Measurements from ENCODE around the gene GPC3. TPM values are rescaled to one million over a fixed set of nuclear protein-coding genes. Genes with fewer than 3 reads are reported as not detected.

Gene GPC3
- total RNA-seq, 2 experiments from 2014 or later = 0.43 to 0.49 TPM

DNA sequence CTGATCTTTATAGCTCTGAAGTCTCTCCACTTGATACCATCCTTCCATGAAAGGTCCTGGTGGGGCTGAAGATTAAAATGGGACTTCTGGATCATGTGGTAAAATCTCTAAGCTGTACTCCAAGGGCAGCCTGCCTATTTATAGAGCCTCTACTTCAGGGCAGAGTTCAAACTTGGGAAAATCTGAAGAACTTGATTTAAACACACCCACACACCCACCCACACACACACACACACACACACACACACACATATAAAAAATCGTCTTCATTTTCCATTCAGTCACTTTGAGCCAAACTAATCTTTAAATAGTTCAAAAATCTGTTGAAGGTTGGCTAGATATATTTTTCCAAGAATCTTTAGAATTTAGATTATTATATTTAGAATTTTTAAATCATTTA, 335.2 kb downstream of the GPC3 start:
- H3K4me3 Mint-ChIP-seq = no peak overlapping the region
- H3K4me1 Mint-ChIP-seq (ENCODE audit: low read depth) = no peaks in the 10 kb centered on the region
- H3K36me3 Mint-ChIP-seq (ENCODE audit: low read depth) = no peaks in the 10 kb centered on the region
- CTCF ChIA-PET = no interaction called here
- DNase-seq = no peak
- no peaks in the 10 kb centered on the region for H3K27me3 Mint-ChIP-seq (ENCODE audit: low read depth)
- no peak overlapping the region for H3K27ac Mint-ChIP-seq
- intact Hi-C loops (cut with micrococcal nuclease) = no loop called here
- H3K9me3 Mint-ChIP-seq = no peaks in the 10 kb centered on the region

DNA sequence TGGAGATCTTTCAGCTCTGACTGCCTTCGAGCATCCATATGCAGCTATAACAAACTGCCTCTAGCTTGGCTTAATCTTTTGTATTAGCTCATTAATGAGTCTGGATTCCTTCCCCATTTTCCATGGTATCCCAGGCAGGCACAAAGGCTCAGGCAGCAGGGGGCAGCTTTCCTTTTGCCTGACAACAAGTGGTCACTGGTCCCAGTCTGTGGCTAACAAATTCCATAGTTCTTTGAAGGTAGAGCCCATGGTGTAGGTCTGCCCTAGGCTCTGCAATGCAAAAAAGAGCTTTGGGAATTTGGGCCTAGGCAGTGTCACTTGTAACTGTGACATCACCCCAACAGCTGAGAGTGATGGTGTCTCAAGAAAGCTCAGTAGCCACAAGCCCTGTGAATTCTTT, 335.7 kb downstream of the GPC3 start:
- H3K9me3 Mint-ChIP-seq = no peaks in the 10 kb centered on the region
- CTCF ChIA-PET = no interaction called here
- H3K36me3 Mint-ChIP-seq (ENCODE audit: low read depth) = no peaks in the 10 kb centered on the region
- no peak for DNase-seq
- no peak overlapping the region for H3K27ac Mint-ChIP-seq
- no peaks in the 10 kb centered on the region for H3K4me1 Mint-ChIP-seq (ENCODE audit: low read depth)
- no peaks in the 10 kb centered on the region for H3K27me3 Mint-ChIP-seq (ENCODE audit: low read depth)
- H3K4me3 Mint-ChIP-seq = no peak overlapping the region
- intact Hi-C loops (cut with micrococcal nuclease) = no loop called here

DNA sequence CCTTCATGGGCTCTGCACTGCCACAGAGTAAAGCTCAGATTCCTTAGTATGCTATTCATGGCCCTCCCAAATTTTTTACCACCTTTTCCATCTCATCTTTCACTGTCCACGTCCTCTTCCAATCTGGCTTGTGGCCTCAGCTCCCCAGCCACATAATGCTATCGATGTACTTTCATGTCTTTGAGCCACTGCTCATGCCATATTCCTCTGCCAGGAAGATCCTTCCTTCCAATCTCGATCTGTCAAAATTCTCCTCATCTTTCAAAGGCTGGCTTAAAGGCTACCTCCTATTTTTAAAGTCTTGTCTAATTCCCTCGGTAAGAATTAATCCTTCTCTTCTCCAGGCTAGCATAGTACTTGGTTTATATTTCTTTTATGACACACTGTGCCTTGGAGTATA, 336.8 kb downstream of the GPC3 start:
- intact Hi-C loops (cut with micrococcal nuclease) = no loop called here
- CTCF ChIA-PET = interaction anchor here (0.6 kb wide), 1 partner anchor 50 kb away, joined by 3 read pairs; no protein-coding TSS in a partner anchor

DNA sequence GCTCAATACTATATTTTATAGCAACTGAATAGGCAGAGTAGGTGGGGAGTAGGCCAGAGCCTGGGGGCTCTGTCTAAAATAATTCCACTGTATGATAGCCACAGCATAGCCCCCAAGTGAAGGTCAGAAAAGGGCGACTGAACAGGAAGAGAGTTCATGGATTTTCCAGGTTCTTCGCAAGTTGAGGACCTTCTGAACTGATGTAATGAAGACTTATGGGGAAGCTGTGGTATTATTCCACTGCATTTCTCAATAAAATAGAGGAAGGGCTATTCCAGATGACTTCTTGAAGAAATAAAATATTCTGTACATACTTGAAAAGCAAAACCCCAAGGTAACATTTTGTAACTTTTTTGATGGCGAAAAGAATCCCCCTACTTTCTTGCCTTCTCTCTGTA, 338.7 kb downstream of the GPC3 start:
- intact Hi-C loops (cut with micrococcal nuclease) = no loop called here
- Mint-ChIP-seq H3K4me3 (no peak overlapping the region), H3K27me3 (ENCODE audit: low read depth) (no peaks in the 10 kb centered on the region), H3K9me3 (no peaks in the 10 kb centered on the region), H3K36me3 (ENCODE audit: low read depth) (no peaks in the 10 kb centered on the region), H3K27ac (no peak overlapping the region), H3K4me1 (ENCODE audit: low read depth) (no peaks in the 10 kb centered on the region)
- CTCF ChIA-PET = no interaction called here
- DNase-seq = no peak

More for the DNA sequence above, 336.8 kb downstream of the GPC3 start:
- no peak overlapping the region for H3K4me3 Mint-ChIP-seq
- no peak for DNase-seq
- H3K27ac Mint-ChIP-seq = no peak overlapping the region
- H3K9me3 Mint-ChIP-seq = no peaks in the 10 kb centered on the region
- H3K36me3 Mint-ChIP-seq (ENCODE audit: low read depth) = no peaks in the 10 kb centered on the region
- no peaks in the 10 kb centered on the region for H3K27me3 Mint-ChIP-seq (ENCODE audit: low read depth)
- no peaks in the 10 kb centered on the region for H3K4me1 Mint-ChIP-seq (ENCODE audit: low read depth)

DNA sequence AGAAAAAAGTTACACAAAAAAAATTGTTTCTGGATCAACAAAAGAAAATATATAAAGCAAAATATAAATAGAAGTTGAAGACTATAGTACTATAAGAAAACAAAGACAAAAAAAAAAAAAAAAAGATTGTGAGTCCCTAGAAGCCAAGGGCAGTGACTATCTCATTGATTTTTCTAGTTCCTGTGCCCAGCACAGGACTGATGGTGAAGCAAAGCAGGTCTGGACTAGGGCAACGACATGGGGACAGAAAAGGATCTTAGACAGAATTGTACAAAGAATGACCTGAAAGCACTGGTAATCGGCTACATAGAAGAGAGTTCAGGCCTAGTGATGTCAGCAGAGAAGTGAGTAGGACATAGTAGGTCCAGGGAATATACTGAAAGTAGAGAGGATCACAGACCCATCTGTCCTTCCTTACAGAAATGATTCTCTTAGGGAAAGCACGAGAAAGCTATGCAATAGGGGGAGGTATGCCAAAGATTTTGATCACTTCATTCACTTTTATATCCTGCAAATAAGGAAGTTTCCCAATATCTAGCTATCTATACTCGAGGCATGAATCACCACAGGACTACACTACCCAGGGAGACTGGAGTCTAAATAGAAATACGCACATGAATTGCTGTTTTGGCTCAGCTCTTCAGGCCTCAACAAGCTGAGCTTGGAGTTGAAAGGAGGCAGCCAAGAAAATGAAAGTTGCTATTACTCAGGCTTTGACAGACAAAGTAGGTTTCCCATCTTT, 339.2 kb downstream of the GPC3 start:
- Mint-ChIP-seq H3K27me3 (ENCODE audit: low read depth) (no peaks in the 10 kb centered on the region), H3K36me3 (ENCODE audit: low read depth) (no peaks in the 10 kb centered on the region), H3K9me3 (no peaks in the 10 kb centered on the region), H3K4me3 (no peak overlapping the region), H3K4me1 (ENCODE audit: low read depth) (no peaks in the 10 kb centered on the region), H3K27ac (no peak overlapping the region)
- no peak for DNase-seq
- CTCF ChIA-PET = no interaction called here
- intact Hi-C loops (cut with micrococcal nuclease) = no loop called here

DNA sequence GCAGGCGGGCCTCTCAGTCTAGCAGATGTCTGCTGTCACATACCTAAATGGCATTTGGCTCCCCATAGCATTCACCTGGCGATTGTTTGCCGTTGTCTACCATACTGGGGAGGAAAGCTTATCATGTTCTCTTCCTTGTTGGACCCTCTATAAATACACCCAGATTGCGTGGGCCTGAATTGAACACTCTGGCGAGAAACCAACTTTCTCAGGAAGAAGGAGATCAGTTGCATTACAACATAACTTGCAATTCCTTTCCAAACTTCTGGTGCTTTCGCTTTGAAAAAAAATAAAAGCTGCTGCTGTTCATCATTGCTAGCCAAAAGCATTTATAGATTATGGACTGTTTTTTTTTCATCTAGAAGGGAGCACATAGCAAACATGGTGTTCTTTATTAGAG, 340.1 kb downstream of the GPC3 start:
- Mint-ChIP-seq H3K9me3 (no peaks in the 10 kb centered on the region), H3K36me3 (ENCODE audit: low read depth) (no peaks in the 10 kb centered on the region), H3K27ac (no peak overlapping the region), H3K4me3 (no peak overlapping the region), H3K27me3 (ENCODE audit: low read depth) (no peaks in the 10 kb centered on the region), H3K4me1 (ENCODE audit: low read depth) (no peaks in the 10 kb centered on the region)
- CTCF ChIA-PET = no interaction called here
- intact Hi-C loops (cut with micrococcal nuclease) = no loop called here
- no peak for DNase-seq

DNA sequence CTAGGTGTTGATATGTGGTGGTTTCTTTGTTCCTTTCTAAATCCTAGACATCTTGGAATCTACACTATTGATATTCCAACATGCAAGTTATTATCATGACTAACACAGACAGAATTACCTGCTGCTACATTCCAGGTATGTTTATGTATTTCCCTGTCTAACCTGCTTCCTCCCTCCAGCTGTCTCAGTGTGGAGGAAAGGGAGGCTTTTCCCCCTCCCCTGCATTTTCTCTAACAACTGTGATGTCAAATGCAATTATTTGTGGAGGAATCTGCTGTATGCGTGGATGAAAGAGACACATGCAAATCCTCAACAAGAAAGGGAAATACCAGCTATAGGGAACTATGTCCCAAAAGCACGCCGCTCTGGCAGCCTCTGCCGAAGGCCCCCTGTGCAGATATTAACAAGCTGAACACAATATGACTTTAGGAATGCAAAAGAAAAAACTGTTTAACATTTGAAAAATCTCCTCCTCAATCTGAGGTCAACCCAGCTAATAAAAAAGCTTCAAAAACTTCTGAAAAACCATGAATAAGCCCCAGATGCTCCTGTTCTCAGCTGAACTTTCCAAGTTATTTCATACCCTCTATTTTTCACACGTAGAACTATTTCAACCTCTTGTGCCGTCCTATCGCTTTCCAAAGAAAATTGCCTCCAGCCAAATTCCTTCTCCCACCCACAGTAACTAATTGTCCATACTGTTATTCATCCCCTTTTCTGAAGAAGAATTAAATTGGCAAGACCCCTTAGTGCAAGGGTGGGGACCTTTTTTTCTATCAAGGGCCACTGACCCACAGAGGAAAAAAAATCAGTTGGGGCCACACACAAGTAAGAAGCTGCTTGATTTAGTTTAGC, 345.0 kb downstream of the GPC3 start:
- Mint-ChIP-seq H3K9me3 (no peaks in the 10 kb centered on the region), H3K27ac (no peak overlapping the region), H3K4me3 (no peak overlapping the region), H3K4me1 (ENCODE audit: low read depth) (no peaks in the 10 kb centered on the region), H3K27me3 (ENCODE audit: low read depth) (no peaks in the 10 kb centered on the region), H3K36me3 (ENCODE audit: low read depth) (no peaks in the 10 kb centered on the region)
- intact Hi-C loops (cut with micrococcal nuclease) = no loop called here
- no peak for DNase-seq
- CTCF ChIA-PET = no interaction called here

GRCh38 chrX:133639726-133640125, 345.7 kb downstream of the GPC3 start:
- Mint-ChIP-seq H3K36me3 (ENCODE audit: low read depth) (no peaks in the 10 kb centered on the region), H3K9me3 (no peaks in the 10 kb centered on the region), H3K27me3 (ENCODE audit: low read depth) (no peaks in the 10 kb centered on the region), H3K4me1 (ENCODE audit: low read depth) (no peaks in the 10 kb centered on the region), H3K4me3 (no peak overlapping the region), H3K27ac (no peak overlapping the region)
- DNase-seq = no peak
- CTCF ChIA-PET = no interaction called here
- intact Hi-C loops (cut with micrococcal nuclease) = no loop called here

DNA sequence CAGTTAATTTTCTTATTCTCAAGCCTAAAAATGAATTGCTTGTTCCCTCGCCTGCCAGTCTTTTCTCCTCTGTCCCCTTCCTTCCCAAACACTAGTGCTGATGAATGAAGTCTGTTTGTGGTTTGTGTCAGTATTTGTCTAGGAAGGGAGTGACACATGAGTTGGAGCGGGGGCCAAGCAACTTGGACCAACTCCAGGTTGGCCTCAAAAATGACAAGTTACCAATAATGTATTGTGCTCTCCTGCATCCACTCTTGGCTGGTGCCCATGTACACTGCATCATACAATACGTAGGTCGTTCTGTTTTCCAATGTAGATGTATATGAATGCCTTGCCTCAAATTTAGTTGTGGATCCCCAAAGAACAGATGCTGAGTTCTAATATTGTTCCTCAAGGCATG, 347.1 kb downstream of the GPC3 start:
- H3K27me3 Mint-ChIP-seq (ENCODE audit: low read depth) = no peaks in the 10 kb centered on the region
- H3K4me1 Mint-ChIP-seq (ENCODE audit: low read depth) = no peaks in the 10 kb centered on the region
- no peak overlapping the region for H3K27ac Mint-ChIP-seq
- no peaks in the 10 kb centered on the region for H3K9me3 Mint-ChIP-seq
- intact Hi-C loops (cut with micrococcal nuclease) = no loop called here
- CTCF ChIA-PET = no interaction called here
- DNase-seq = no peak
- H3K4me3 Mint-ChIP-seq = no peak overlapping the region
- H3K36me3 Mint-ChIP-seq (ENCODE audit: low read depth) = no peaks in the 10 kb centered on the region

DNA sequence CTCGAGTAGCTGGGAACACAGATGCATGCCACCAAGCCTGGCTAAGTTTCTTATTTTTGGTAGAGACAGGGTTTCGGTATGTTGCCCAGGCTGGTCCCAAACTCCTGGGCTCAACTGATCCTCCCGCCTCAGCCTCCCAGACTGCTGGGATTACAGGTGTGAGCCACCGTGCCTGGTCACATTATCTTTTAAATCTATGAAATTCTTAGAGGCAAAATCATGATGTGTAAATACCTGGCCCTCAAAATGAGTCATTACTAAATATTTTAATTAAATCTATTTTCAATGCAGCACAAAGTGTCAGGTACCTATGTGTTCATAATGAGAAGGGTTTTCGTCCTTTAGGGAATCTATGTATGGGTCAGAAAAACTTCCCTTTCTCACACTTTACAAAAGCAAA, 347.6 kb downstream of the GPC3 start:
- Mint-ChIP-seq H3K4me1 (ENCODE audit: low read depth) (no peaks in the 10 kb centered on the region), H3K36me3 (ENCODE audit: low read depth) (no peaks in the 10 kb centered on the region), H3K27me3 (ENCODE audit: low read depth) (no peaks in the 10 kb centered on the region), H3K4me3 (no peak overlapping the region), H3K9me3 (no peaks in the 10 kb centered on the region), H3K27ac (no peak overlapping the region)
- intact Hi-C loops (cut with micrococcal nuclease) = no loop called here
- DNase-seq = no peak
- CTCF ChIA-PET = no interaction called here

DNA sequence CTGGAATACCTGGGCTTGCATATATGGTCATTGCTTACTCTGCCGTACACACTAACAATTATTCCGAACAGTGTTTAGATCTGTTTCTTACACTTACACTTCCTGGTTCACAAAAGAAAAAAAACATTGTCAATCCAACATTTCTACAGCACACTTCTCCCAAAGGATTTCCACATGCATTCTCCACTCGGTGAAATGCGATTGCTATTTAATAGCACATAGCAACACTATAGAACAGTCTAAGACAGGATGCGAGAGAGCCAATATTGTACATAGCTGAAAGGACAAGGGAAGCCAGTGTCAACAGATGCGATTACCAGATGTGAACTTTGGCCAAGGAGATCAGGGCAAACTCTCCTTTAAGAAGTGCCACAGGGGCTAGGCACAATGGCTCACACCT, 349.4 kb downstream of the GPC3 start:
- intact Hi-C loops (cut with micrococcal nuclease) = no loop called here
- H3K36me3 Mint-ChIP-seq (ENCODE audit: low read depth) = no peaks in the 10 kb centered on the region

DNA sequence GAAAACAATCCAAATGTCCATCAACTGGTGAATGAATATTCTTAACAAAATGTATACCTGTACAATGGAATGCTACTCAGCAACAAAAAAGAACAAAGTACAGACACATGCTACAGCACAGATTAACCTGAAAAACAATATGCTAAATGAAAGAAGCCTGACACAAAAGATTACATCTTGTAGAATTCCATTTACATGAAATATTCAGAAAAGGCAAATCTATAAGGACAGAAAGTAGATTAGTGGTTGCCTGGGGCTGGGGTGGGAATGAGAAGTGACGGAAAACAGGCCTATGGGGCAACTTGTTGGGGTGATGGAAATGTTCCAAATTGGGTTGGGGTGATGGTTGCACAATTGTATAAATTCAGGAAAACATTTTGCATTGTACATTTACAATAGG, 351.0 kb downstream of the GPC3 start:
- CTCF ChIA-PET = no interaction called here
- Mint-ChIP-seq H3K4me3 (no peak overlapping the region), H3K9me3 (no peaks in the 10 kb centered on the region), H3K27me3 (ENCODE audit: low read depth) (no peaks in the 10 kb centered on the region), H3K27ac (no peak overlapping the region), H3K36me3 (ENCODE audit: low read depth) (no peaks in the 10 kb centered on the region), H3K4me1 (ENCODE audit: low read depth) (no peaks in the 10 kb centered on the region)
- intact Hi-C loops (cut with micrococcal nuclease) = no loop called here
- DNase-seq = no peak

More for the DNA sequence above, 349.4 kb downstream of the GPC3 start:
- Mint-ChIP-seq H3K9me3 (no peaks in the 10 kb centered on the region), H3K27ac (no peak overlapping the region), H3K27me3 (ENCODE audit: low read depth) (no peaks in the 10 kb centered on the region), H3K4me1 (ENCODE audit: low read depth) (no peaks in the 10 kb centered on the region), H3K4me3 (no peak overlapping the region)
- CTCF ChIA-PET = no interaction called here
- no peak for DNase-seq

- no peak overlapping the region for H3K27ac Mint-ChIP-seq
- CTCF ChIA-PET = no interaction called here
These were observed 351.4 kb downstream of the GPC3 start for GRCh38 chrX:133633950-133634349.

More at GRCh38 chrX:133633950-133634349, 351.4 kb downstream of the GPC3 start:
- no peaks in the 10 kb centered on the region for H3K4me1 Mint-ChIP-seq (ENCODE audit: low read depth)
- intact Hi-C loops (cut with micrococcal nuclease) = no loop called here
- H3K27me3 Mint-ChIP-seq (ENCODE audit: low read depth) = no peaks in the 10 kb centered on the region
- H3K36me3 Mint-ChIP-seq (ENCODE audit: low read depth) = no peaks in the 10 kb centered on the region
- H3K9me3 Mint-ChIP-seq = no peaks in the 10 kb centered on the region
- no peak overlapping the region for H3K4me3 Mint-ChIP-seq
- no peak for DNase-seq
